ENCODE measurements around the gene SLC39A9.

DNA sequence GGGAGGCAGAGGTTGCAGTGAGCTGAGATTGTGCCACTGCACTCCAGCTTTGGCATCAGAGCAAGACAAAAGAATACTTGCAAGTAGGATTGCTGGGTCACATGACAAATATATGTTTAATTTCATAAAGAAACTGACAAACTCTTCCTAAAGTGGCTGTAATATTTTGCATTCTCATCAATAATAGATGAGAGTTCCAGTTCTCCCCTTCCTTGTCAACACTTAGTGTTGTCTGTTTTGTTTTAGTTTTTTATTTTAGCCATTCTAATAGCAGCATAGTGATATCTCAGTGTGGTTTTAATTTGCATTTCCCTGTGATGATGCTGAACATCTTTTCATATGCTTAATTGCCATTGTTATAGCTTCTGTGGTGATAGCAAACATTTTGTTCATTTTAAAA is 31.2 kb downstream of the SLC39A9 start:
- no peak for TF ChIP-seq POLR2A (IDR thresholded peaks at IDR 0.05)
- TF ChIP-seq, protein P1, sequence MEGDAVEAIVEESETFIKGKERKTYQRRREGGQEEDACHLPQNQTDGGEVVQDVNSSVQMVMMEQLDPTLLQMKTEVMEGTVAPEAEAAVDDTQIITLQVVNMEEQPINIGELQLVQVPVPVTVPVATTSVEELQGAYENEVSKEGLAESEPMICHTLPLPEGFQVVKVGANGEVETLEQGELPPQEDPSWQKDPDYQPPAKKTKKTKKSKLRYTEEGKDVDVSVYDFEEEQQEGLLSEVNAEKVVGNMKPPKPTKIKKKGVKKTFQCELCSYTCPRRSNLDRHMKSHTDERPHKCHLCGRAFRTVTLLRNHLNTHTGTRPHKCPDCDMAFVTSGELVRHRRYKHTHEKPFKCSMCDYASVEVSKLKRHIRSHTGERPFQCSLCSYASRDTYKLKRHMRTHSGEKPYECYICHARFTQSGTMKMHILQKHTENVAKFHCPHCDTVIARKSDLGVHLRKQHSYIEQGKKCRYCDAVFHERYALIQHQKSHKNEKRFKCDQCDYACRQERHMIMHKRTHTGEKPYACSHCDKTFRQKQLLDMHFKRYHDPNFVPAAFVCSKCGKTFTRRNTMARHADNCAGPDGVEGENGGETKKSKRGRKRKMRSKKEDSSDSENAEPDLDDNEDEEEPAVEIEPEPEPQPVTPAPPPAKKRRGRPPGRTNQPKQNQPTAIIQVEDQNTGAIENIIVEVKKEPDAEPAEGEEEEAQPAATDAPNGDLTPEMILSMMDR (IDR thresholded peaks at IDR 0.05 in 4 of 5, conservative IDR thresholded peaks at IDR 0.05 in 1 of 5) = no peak

Measured in gastrocnemius medialis (tissue), 4 donors.